ENCODE measurements around the gene GLI1. TPM values are rescaled to one million over a fixed set of nuclear protein-coding genes. Genes with fewer than 3 reads are reported as not detected.

Gene GLI1
- total and polyA plus RNA-seq, 10 donors: 0.46 to 3.6 (median 1.0) TPM

- Histone ChIP-seq H3K27ac (peak overlapping the region; percentile 14 to 98 (median 96)), H3K36me3 (peaks cover 0 to 21% (median 0%) of the 10 kb centered on the region in 6 donors), H3K9me3 (no peaks in the 10 kb centered on the region), H3K4me3 (peak overlapping the region in 1 of 8 donors; percentile 85), H3K4me1 (peaks cover 0 to 32% (median 26%) of the 10 kb centered on the region in 6 donors), H3K27me3 (replicated peaks in 1 of 7) (no peaks in the 10 kb centered on the region)
- no peak for DNase-seq
- intact Hi-C loops (cut with DNase I; ENCODE audit: low total_unique reads): no loop called here
- 81 to 98% (median 85%) methylated on average over 6 of the region's 6 CpGs for WGBS, 5 donors
- TF ChIP-seq POLR2AphosphoS5 (IDR thresholded peaks at IDR 0.05) (no peak), CTCF (IDR thresholded peaks at IDR 0.05 in 8 of 11, conservative IDR thresholded peaks at IDR 0.05 in 3 of 11) (no peak), POLR2A (IDR thresholded peaks at IDR 0.05) (no peak)
These were observed 30.6 kb upstream of the GLI1 start for GRCh38 chr12:57428965-57429364.

- H3K27me3 ChIP-seq (replicated peaks in 1 of 7): no peaks in the 10 kb centered on the region
- H3K27ac ChIP-seq: peak overlapping the region; percentile 81 to 98 (median 96)
- peaks cover 0 to 32% (median 26%) of the 10 kb centered on the region in 6 donors for H3K4me1 ChIP-seq
- intact Hi-C loops (cut with DNase I; ENCODE audit: low total_unique reads): no loop called here
- TF ChIP-seq CTCF (IDR thresholded peaks at IDR 0.05 in 8 of 11, conservative IDR thresholded peaks at IDR 0.05 in 3 of 11) (no peak), POLR2AphosphoS5 (IDR thresholded peaks at IDR 0.05) (no peak), POLR2A (IDR thresholded peaks at IDR 0.05) (no peak)
- 30 to 42% (median 34%) methylated on average over 9 of the region's 9 CpGs for WGBS, 5 donors
- no peak for DNase-seq
- peak overlapping the region; percentile 48 to 85 (median 56) for H3K4me3 ChIP-seq
- H3K9me3 ChIP-seq: no peaks in the 10 kb centered on the region
- H3K36me3 ChIP-seq: peaks cover 0 to 16% (median 0%) of the 10 kb centered on the region in 6 donors
These were observed 30.0 kb upstream of the GLI1 start for GRCh38 chr12:57429473-57430111.

- no peaks in the 10 kb centered on the region for H3K27me3 ChIP-seq (replicated peaks in 1 of 7)
- H3K36me3 ChIP-seq: peaks cover 0 to 9% (median 0%) of the 10 kb centered on the region in 6 donors
- intact Hi-C loops (cut with DNase I; ENCODE audit: low total_unique reads): no loop called here
- peaks cover 0 to 38% (median 26%) of the 10 kb centered on the region in 6 donors for H3K4me1 ChIP-seq
- H3K9me3 ChIP-seq: no peaks in the 10 kb centered on the region
- WGBS, 5 donors: 1% methylated on average over 23 to 74 of the region's 74 CpGs
- TF ChIP-seq CTCF (IDR thresholded peaks at IDR 0.05 in 8 of 11, conservative IDR thresholded peaks at IDR 0.05 in 3 of 11): peak in 5 of 11 experiments; percentile 6 to 40 (median 23)
- TF ChIP-seq POLR2AphosphoS5 (IDR thresholded peaks at IDR 0.05): no peak
- peak; percentile 92 for DNase-seq
- H3K27ac ChIP-seq: peak overlapping the region; percentile 81 to 98 (median 96)
- H3K4me3 ChIP-seq: peak overlapping the region; percentile 48 to 85 (median 56)
These were observed 29.3 kb upstream of the GLI1 start for GRCh38 chr12:57430112-57430930.
